Iris pigment epithelial cell (primary cell): ENCODE results near the gene TMPRSS4.

ENCODE experiments used
- DNase-seq: peaks from one replicate; pipeline ENCODE4 v3.0.0-alpha.2; 2011; ENCODE audit warnings: low read depth

TMPRSS4 gene

GRCh38 chr11:118080296-118080695 lies 3.4 kb downstream of the TMPRSS4 start:
- no peak for DNase-seq

- DNase-seq, result no peak
Observed at GRCh38 chr11:118081241-118081958, 4.5 kb downstream of the TMPRSS4 start.

- no peak for DNase-seq
Observed at GRCh38 chr11:118082880-118083552, 6.1 kb downstream of the TMPRSS4 start.

- peak; percentile 18 for DNase-seq
Observed at GRCh38 chr11:118084247-118084646, 7.4 kb downstream of the TMPRSS4 start.

GRCh38 chr11:118084656-118085055 lies 7.8 kb downstream of the TMPRSS4 start:
- no peak for DNase-seq

GRCh38 chr11:118086913-118087768 lies 10.3 kb downstream of the TMPRSS4 start, which contains the start of gene SMIM35:
Gene SMIM35 (minus strand): TSS chr11:118086963. CDS start chr11:118086757, 206 bp downstream.
- no peak for DNase-seq

GRCh38 chr11:118087931-118088330 lies 11.1 kb downstream of the TMPRSS4 start:
- no peak for DNase-seq

GRCh38 chr11:118088531-118088930 lies 11.7 kb downstream of the TMPRSS4 start:
- DNase-seq, result peak; percentile 18

GRCh38 chr11:118090545-118091162 lies 13.8 kb downstream of the TMPRSS4 start:
- DNase-seq, result no peak

- DNase-seq, result no peak
Observed at GRCh38 chr11:118091690-118092089, 14.8 kb downstream of the TMPRSS4 start.

- DNase-seq, result no peak
Observed at GRCh38 chr11:118092907-118093571, 16.2 kb downstream of the TMPRSS4 start.

GRCh38 chr11:118095493-118095892 lies 18.6 kb downstream of the TMPRSS4 start:
- DNase-seq, result no peak

- no peak for DNase-seq
Observed at GRCh38 chr11:118095967-118096367, 19.1 kb downstream of the TMPRSS4 start.

GRCh38 chr11:118098996-118099837 lies 22.3 kb downstream of the TMPRSS4 start:
- DNase-seq, result no peak

- DNase-seq, result no peak
Observed at GRCh38 chr11:118099838-118100556, 23.1 kb downstream of the TMPRSS4 start.

GRCh38 chr11:118100691-118101232 lies 23.9 kb downstream of the TMPRSS4 start:
- DNase-seq, result no peak

- DNase-seq, result no peak
Observed at GRCh38 chr11:118102721-118103261, 25.9 kb downstream of the TMPRSS4 start.

- no peak for DNase-seq
Observed at GRCh38 chr11:118104491-118104890, 27.6 kb downstream of the TMPRSS4 start.

- no peak for DNase-seq
Observed at GRCh38 chr11:118105657-118106305, 28.9 kb downstream of the TMPRSS4 start.
